H9 (cell line): ENCODE measurements around the gene TMUB2. TPM values are rescaled to one million over a fixed set of nuclear protein-coding genes. Genes with fewer than 3 reads are reported as not detected.

ENCODE experiments used
- DNase-seq: peaks from one replicate; pipeline ENCODE4 v3.0.0-alpha.2; 2017
- H2AFZ ChIP-seq: one replicate; pipeline ENCODE4 v1.6.1; 2013; ENCODE audit warnings: mild to moderate bottlenecking, low read length, control low read depth, moderate library complexity
- H2AK5ac ChIP-seq: 2 replicates; pipeline ENCODE4 v1.6.1; 2013; ENCODE audit warnings: low read length, control low read depth, mixed read lengths; ENCODE audit not compliant: insufficient read length
- H2BK120ac ChIP-seq: one replicate; pipeline ENCODE4 v1.6.1; 2013; ENCODE audit warnings: low read depth, mild to moderate bottlenecking, low read length, control low read depth, inconsistent platforms; ENCODE audit not compliant: poor library complexity, severe bottlenecking
- H2BK12ac ChIP-seq: 2 replicates; pipeline ENCODE4 v1.6.1; 2013; ENCODE audit warnings: low read length, control low read depth, mixed read lengths, low read depth; ENCODE audit not compliant: insufficient read length
- H2BK15ac ChIP-seq: 2 replicates; pipeline ENCODE4 v1.6.1; 2013; ENCODE audit warnings: low read depth, low read length, control low read depth
- H2BK20ac ChIP-seq: one replicate; pipeline ENCODE4 v1.6.1; 2013; ENCODE audit warnings: low read depth, mild to moderate bottlenecking, low read length, control low read depth, inconsistent platforms; ENCODE audit not compliant: poor library complexity, severe bottlenecking
- H2BK5ac ChIP-seq: 2 replicates; pipeline ENCODE4 v1.6.1; 2013; ENCODE audit warnings: low read length, control low read depth, mixed read lengths; ENCODE audit not compliant: insufficient read length
- H3K14ac ChIP-seq: 2 replicates; pipeline ENCODE4 v1.6.1; 2013; ENCODE audit warnings: low read length, control low read depth; ENCODE audit not compliant: insufficient read depth
- H3K18ac ChIP-seq: 2 replicates; pipeline ENCODE4 v1.6.1; 2013; ENCODE audit warnings: low read depth, mild to moderate bottlenecking, mixed read lengths, low read length, control low read depth; ENCODE audit not compliant: insufficient read length
- H3K23ac ChIP-seq: 2 replicates; pipeline ENCODE4 v1.6.1; 2013; ENCODE audit warnings: low read length, control low read depth, mixed read lengths, low read depth; ENCODE audit not compliant: insufficient read length
- H3K23me2 ChIP-seq: 2 replicates; pipeline ENCODE4 v1.6.1; 2013; ENCODE audit warnings: low read depth, mild to moderate bottlenecking, mixed read lengths, low read length, control low read depth; ENCODE audit not compliant: insufficient read length, poor library complexity, severe bottlenecking
- H3K27ac ChIP-seq: 2 replicates; pipeline ENCODE4 v1.5.1; 2013; ENCODE audit warnings: low read length, control low read depth, mixed read lengths, low read depth; ENCODE audit not compliant: insufficient read length
- H3K27me3 ChIP-seq: 2 replicates; pipeline ENCODE4 v1.6.1; 2013; ENCODE audit warnings: low read length, control low read depth, inconsistent platforms; ENCODE audit not compliant: insufficient read depth
- H3K4ac ChIP-seq: 2 replicates; pipeline ENCODE4 v1.6.1; 2013; ENCODE audit warnings: low read depth, mild to moderate bottlenecking, control low read depth, inconsistent platforms, low read length, moderate library complexity
- H3K4me1 ChIP-seq: 2 replicates; pipeline ENCODE4 v1.6.1; 2013; ENCODE audit warnings: low read length, control low read depth, inconsistent platforms; ENCODE audit not compliant: insufficient read depth
- H3K4me2 ChIP-seq: 2 replicates; pipeline ENCODE4 v1.6.1; 2013; ENCODE audit warnings: low read length, control low read depth, mixed read lengths; ENCODE audit not compliant: insufficient read length, insufficient read depth
- H3K56ac ChIP-seq: 2 replicates; pipeline ENCODE4 v1.6.1; 2013; ENCODE audit warnings: low read depth, mild to moderate bottlenecking, mixed read lengths, low read length, control low read depth; ENCODE audit not compliant: insufficient read length
- H3K79me1 ChIP-seq: 2 replicates; pipeline ENCODE4 v1.6.1; 2013; ENCODE audit warnings: low read depth, mild to moderate bottlenecking, moderate library complexity, low read length, control low read depth, inconsistent platforms; ENCODE audit not compliant: insufficient read depth, poor library complexity, severe bottlenecking
- H3K79me2 ChIP-seq: 2 replicates; pipeline ENCODE4 v1.6.1; 2013; ENCODE audit warnings: low read length, control low read depth, inconsistent platforms; ENCODE audit not compliant: insufficient read depth
- H3K9ac ChIP-seq: 2 replicates; pipeline ENCODE4 v1.6.1; 2013; ENCODE audit warnings: low read length, control low read depth, mixed read lengths; ENCODE audit not compliant: insufficient read length; ENCODE audit errors: extremely low read depth
- H3K9me3 ChIP-seq: one replicate; pipeline ENCODE4 v1.6.1; 2013; ENCODE audit warnings: low read depth, low read length, inconsistent platforms; ENCODE audit not compliant: control insufficient read depth
- H3T11ph ChIP-seq: one replicate; pipeline ENCODE4 v1.6.1; 2013; ENCODE audit warnings: mild to moderate bottlenecking, low read length, control low read depth, inconsistent platforms
- H4K20me1 ChIP-seq: one replicate; pipeline ENCODE4 v1.6.1; 2013; ENCODE audit not compliant: control insufficient read depth, insufficient read length, insufficient read depth
- H4K5ac ChIP-seq: 2 replicates; pipeline ENCODE4 v1.6.1; 2013; ENCODE audit warnings: low read depth, mild to moderate bottlenecking, mixed read lengths, low read length, control low read depth; ENCODE audit not compliant: insufficient read length
- H4K8ac ChIP-seq: replicated peaks from 2 replicates; pipeline ENCODE4 v1.6.1; 2013; ENCODE audit warnings: low read length, control low read depth, mixed read lengths, low read depth; ENCODE audit not compliant: insufficient read length
- H4K91ac ChIP-seq: 2 replicates; pipeline ENCODE4 v1.6.1; 2013; ENCODE audit warnings: low read depth, mild to moderate bottlenecking, moderate library complexity, mixed read lengths, low read length, control low read depth; ENCODE audit not compliant: insufficient read length
- H3K27ac Mint-ChIP-seq, 3 experiments: 2 replicates in 2 of 3; 3 replicates in 1 of 3; pipeline ENCODE4 v1.8.0; 2020 to 2021; ENCODE audit warnings: mixed read lengths in 3 of 3, mild to moderate bottlenecking in 1 of 3, moderate library complexity in 1 of 3
- H3K27me3 Mint-ChIP-seq: 2 replicates; pipeline ENCODE4 v1.8.0; 2021; ENCODE audit warnings: low read depth, mild to moderate bottlenecking, moderate library complexity, mixed read lengths
- H3K36me3 Mint-ChIP-seq, 3 experiments: 2 replicates in 2 of 3; 3 replicates in 1 of 3; pipeline ENCODE4 v1.8.0; 2020 to 2021; ENCODE audit warnings: low read depth in 3 of 3, mixed read lengths in 3 of 3; ENCODE audit not compliant: insufficient read depth in 1 of 3
- H3K4me1 Mint-ChIP-seq, 2 experiments: 2 replicates each; pipeline ENCODE4 v1.8.0; 2020; ENCODE audit warnings: mixed read lengths in 2 of 2
- H3K4me3 Mint-ChIP-seq, 2 experiments: 2 replicates in 1 of 2; 3 replicates in 1 of 2; pipeline ENCODE4 v1.8.0; 2020 to 2021; ENCODE audit warnings: mild to moderate bottlenecking in 2 of 2, mixed read lengths in 2 of 2, moderate library complexity in 1 of 2
- H3K9me3 Mint-ChIP-seq, 2 experiments: 2 replicates in 1 of 2; 3 replicates in 1 of 2; pipeline ENCODE4 v1.8.0; 2020; ENCODE audit warnings: mild to moderate bottlenecking in 2 of 2, mixed read lengths in 2 of 2, moderate library complexity in 1 of 2
- CTCF ChIP-seq: fragments of 200-600 bp; sonication (generic); conservative IDR thresholded peaks from 3 replicates; pipeline ENCODE4 v1.8.0; 2021; ENCODE audit warnings: antibody characterized with exemption, mild to moderate bottlenecking
- WGBS: extraction: QIAGEN DNeasy Blood & Tissue Kit; methylation state at CpG from one replicate; pipeline ENCODE4 v1.1.7; 2013; ENCODE audit warnings: missing lambda C conversion rate, low lambda C conversion rate, mixed read lengths; ENCODE audit not compliant: insufficient read length; ENCODE audit errors: extremely low coverage; 5-methylcytosine and 5-hydroxymethylcytosine counted together
- total RNA-seq: library from RNA; stranded (reverse); gene quantifications from 2 replicates; pipeline ENCODE4 v1.2.1, GENCODE V29; 2021

TMUB2 gene
- total RNA-seq, 1 experiment from 2014 or later, result 22.9 TPM

- no peak overlapping the region for H2AK5ac ChIP-seq
- DNase-seq, result no peak
- no peak overlapping the region; the same call in 1 of the 2 replicates for H3K14ac ChIP-seq
- H3T11ph ChIP-seq, result no peak overlapping the region
- H4K8ac ChIP-seq, result no peak overlapping the region
- H2BK12ac ChIP-seq, result no peak overlapping the region
- no peak overlapping the region for H3K23ac ChIP-seq
- no peak overlapping the region for H2BK120ac ChIP-seq
- no peaks in the 10 kb centered on the region for H3K79me2 ChIP-seq
- Mint-ChIP-seq H3K9me3 (no peaks in the 10 kb centered on the region), H3K27ac (peak overlapping the region in 2 of 3 experiments; percentile 6 to 82; a peak in 2 of 7 replicates), H3K4me3 (peak overlapping the region in 1 of 2 experiments; percentile 39; a peak in 1 of 5 replicates), H3K27me3 (peaks cover 2% of the 10 kb centered on the region; the same call in 1 of the 2 replicates), H3K36me3 (peaks cover 9 to 18% (median 14%) of the 10 kb centered on the region in 3 experiments), H3K4me1 (peaks cover 17 to 31% of the 10 kb centered on the region in 2 experiments)
- H3K9ac ChIP-seq, result no peak overlapping the region
- no peaks in the 10 kb centered on the region for H3K79me1 ChIP-seq
- no peak overlapping the region for H4K91ac ChIP-seq
- no peak for TF ChIP-seq CTCF
- no peak overlapping the region for H3K18ac ChIP-seq
- peaks cover 3% of the 10 kb centered on the region for H4K20me1 ChIP-seq
- no peaks in the 10 kb centered on the region for H3K9me3 ChIP-seq
- H2BK5ac ChIP-seq, result no peak overlapping the region
- H3K27ac ChIP-seq, result no peak overlapping the region
- H4K5ac ChIP-seq, result no peak overlapping the region
- no peaks in the 10 kb centered on the region; the same call in 1 of the 2 replicates for H3K4me1 ChIP-seq
- WGBS, result no CpG with 5 or more reads among the region's 17 CpGs
- no peak overlapping the region for H2AFZ ChIP-seq
- no peak overlapping the region for H3K4ac ChIP-seq
- no peak overlapping the region for H3K4me2 ChIP-seq
- H2BK20ac ChIP-seq, result no peak overlapping the region
- H3K56ac ChIP-seq, result no peak overlapping the region
- H3K27me3 ChIP-seq, result no peaks in the 10 kb centered on the region
- no peak overlapping the region for H2BK15ac ChIP-seq
- H3K23me2 ChIP-seq, result no peaks in the 10 kb centered on the region
These were observed 14.8 kb upstream of the TMUB2 start for GRCh38 chr17:44171931-44172455.
